ENCODE measurements around the gene KLF15. TPM values are rescaled to one million over a fixed set of nuclear protein-coding genes. Genes with fewer than 3 reads are reported as not detected.

The KLF15 gene
- total RNA-seq, 3 donors from 2014 or later (not counting 1 experiment from before 2014, with no cell fraction given) = 0.23 to 0.38 (median 0.36) TPM

DNA sequence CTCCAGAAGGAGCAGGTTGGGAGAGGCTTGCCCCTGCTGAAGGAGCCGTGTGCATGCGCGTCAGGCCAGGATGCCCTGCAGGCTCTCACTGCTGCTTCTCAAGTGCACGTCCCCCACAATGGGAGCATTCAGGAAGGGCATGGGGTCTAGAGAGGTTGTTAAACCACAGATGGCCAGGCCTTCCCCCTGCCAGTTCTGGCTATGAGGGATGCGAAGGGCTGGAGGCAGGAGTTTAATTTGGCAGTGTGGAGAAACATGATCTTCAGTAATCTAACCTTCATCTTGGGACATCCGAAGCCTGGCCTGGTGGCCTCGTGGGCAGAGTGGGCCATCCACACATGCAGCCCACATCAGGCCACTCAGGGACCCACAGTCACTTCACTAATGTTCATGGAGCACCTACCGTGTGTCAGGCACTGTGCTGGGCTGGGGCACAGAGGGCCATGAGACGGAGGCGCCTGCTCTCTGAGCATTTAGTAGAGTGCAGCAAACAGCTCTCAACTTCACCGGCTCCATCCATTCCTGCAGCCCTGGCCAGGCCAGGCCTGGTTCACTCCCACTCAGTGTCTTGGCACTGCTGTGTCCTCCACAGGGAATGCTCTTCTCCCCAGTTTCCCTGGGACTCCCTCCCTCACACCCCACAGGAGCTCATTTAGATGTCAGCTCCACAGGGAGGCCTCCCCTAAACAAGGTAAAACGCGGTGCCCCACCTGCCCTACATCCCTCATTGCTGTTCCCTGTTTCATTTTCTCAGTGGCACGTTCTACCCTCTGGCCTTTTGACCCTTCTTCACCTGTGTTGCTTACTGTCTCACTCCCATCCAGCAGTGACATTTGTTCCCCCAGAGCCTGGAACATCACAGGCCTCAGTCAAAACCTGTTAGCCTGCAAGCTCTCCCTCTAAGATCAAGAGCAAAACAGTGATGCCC is 41.5 kb upstream of the KLF15 start:
- ATAC-seq = no peak
- no peaks in the 10 kb centered on the region for H3K4me1 ChIP-seq (ENCODE audit: control insufficient read depth, insufficient read depth, low read length)
- TF ChIP-seq, protein P1, sequence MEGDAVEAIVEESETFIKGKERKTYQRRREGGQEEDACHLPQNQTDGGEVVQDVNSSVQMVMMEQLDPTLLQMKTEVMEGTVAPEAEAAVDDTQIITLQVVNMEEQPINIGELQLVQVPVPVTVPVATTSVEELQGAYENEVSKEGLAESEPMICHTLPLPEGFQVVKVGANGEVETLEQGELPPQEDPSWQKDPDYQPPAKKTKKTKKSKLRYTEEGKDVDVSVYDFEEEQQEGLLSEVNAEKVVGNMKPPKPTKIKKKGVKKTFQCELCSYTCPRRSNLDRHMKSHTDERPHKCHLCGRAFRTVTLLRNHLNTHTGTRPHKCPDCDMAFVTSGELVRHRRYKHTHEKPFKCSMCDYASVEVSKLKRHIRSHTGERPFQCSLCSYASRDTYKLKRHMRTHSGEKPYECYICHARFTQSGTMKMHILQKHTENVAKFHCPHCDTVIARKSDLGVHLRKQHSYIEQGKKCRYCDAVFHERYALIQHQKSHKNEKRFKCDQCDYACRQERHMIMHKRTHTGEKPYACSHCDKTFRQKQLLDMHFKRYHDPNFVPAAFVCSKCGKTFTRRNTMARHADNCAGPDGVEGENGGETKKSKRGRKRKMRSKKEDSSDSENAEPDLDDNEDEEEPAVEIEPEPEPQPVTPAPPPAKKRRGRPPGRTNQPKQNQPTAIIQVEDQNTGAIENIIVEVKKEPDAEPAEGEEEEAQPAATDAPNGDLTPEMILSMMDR (IDR thresholded peaks at IDR 0.05) = no peak
- no peak overlapping the region for H3K4me3 ChIP-seq (ENCODE audit: low read length)
- DNase-seq = no peak
- Mint-ChIP-seq H3K4me3 (no peak overlapping the region), H3K27me3 (ENCODE audit: low read depth in 2 of 2) (peaks cover 14 to 21% of the 10 kb centered on the region in 2 donors), H3K4me1 (no peaks in the 10 kb centered on the region), H3K27ac (no peak overlapping the region), H3K9me3 (no peaks in the 10 kb centered on the region), H3K36me3 (no peaks in the 10 kb centered on the region)
- peaks cover 6% of the 10 kb centered on the region for H3K9me3 ChIP-seq (ENCODE audit: control insufficient read depth, insufficient read depth, low read length)
- intact Hi-C loops (cut with micrococcal nuclease) = no loop called here
- WGBS (ENCODE audit: insufficient coverage) = 89% methylated on average over 14 of the region's 14 CpGs
- no peaks in the 10 kb centered on the region for H3K27me3 ChIP-seq (ENCODE audit: control insufficient read depth, insufficient read depth, low read length)
- H3K36me3 ChIP-seq (ENCODE audit: control insufficient read depth, insufficient read depth, low read length) = no peaks in the 10 kb centered on the region
- H3K27ac ChIP-seq (ENCODE audit: low read length) = no peak overlapping the region

DNA sequence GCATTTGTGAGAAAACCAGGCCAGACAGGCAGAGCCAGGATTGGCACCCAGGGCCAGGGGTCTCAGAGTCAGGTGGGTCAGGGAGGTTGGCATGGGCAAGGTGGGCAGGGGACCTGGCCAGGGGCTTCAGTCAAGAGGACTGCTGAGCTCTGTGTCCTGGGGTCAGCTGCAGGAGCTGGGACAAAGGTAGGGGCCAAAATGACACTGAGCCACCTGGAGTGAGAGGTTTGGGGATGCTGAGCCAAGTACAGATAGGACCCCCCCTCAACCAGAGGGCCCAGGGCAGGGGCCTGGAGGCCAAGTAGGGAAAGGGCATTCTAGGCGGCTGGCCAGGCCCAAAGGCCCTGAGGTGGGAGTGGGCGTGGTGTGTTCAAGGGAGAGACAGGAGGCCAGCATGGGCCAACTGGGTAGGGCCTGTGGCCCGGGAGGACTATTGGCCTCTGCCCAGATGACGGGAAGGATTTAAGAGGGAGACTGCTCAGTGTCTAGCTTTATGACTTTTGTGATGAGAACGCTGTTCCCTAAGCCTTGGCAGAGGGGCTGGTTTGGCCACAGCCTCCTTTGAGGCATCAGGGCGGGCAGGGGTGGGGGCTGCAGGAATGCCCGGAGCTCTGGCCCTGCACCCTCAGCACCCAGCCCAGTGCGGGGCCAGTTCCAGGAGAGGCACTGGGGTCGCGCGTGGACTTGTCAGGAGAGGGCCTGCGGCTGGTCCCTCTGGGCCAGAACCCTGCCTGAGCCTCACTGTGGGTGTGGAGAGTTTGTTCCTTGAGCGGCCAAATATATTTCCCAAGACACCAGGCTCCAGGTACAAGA is 40.6 kb upstream of the KLF15 start:
- no peaks in the 10 kb centered on the region for H3K4me1 Mint-ChIP-seq
- H3K27ac Mint-ChIP-seq = no peak overlapping the region
- Histone ChIP-seq H3K27ac (ENCODE audit: low read length) (no peak overlapping the region), H3K27me3 (ENCODE audit: control insufficient read depth, insufficient read depth, low read length) (no peaks in the 10 kb centered on the region), H3K4me3 (ENCODE audit: low read length) (no peak overlapping the region), H3K36me3 (ENCODE audit: control insufficient read depth, insufficient read depth, low read length) (no peaks in the 10 kb centered on the region), H3K9me3 (ENCODE audit: control insufficient read depth, insufficient read depth, low read length) (peaks cover 6% of the 10 kb centered on the region), H3K4me1 (ENCODE audit: control insufficient read depth, insufficient read depth, low read length) (no peaks in the 10 kb centered on the region)
- no peaks in the 10 kb centered on the region for H3K36me3 Mint-ChIP-seq
- H3K4me3 Mint-ChIP-seq = no peak overlapping the region
- no peak for ATAC-seq
- WGBS (ENCODE audit: insufficient coverage) = 91% methylated on average over 13 of the region's 13 CpGs
- intact Hi-C loops (cut with micrococcal nuclease) = no loop called here
- H3K9me3 Mint-ChIP-seq = no peaks in the 10 kb centered on the region
- TF ChIP-seq, protein P1 (IDR thresholded peaks at IDR 0.05) = no peak
- DNase-seq = no peak
- H3K27me3 Mint-ChIP-seq (ENCODE audit: low read depth in 2 of 2) = peaks cover 22 to 26% of the 10 kb centered on the region in 2 donors

DNA sequence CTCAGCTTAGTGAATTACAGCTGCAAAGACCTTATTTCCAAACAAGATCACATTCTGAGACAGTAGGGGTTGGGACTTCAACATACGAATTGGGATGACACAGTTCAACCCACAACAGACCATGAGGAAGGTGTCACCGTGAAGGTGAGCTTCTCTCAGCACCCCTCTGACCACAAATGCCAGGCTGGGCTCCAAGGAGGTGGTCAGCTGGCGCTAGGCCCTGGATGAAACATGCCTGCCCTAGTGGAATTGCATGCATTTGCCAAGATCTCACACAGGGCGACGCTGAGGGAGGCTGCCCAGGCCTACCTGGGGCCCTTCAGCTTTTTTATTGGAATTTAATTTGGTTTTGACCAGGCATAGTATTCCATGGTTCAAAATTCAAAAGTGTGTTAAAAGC is 39.3 kb upstream of the KLF15 start:
- Mint-ChIP-seq H3K9me3 (no peaks in the 10 kb centered on the region), H3K4me1 (no peaks in the 10 kb centered on the region), H3K27ac (no peak overlapping the region), H3K4me3 (no peak overlapping the region), H3K36me3 (no peaks in the 10 kb centered on the region), H3K27me3 (ENCODE audit: low read depth in 2 of 2) (peaks cover 28 to 33% of the 10 kb centered on the region in 2 donors)
- intact Hi-C loops (cut with micrococcal nuclease) = no loop called here
- no peak overlapping the region for H3K4me3 ChIP-seq (ENCODE audit: low read length)
- H3K27me3 ChIP-seq (ENCODE audit: control insufficient read depth, insufficient read depth, low read length) = no peaks in the 10 kb centered on the region
- ATAC-seq = no peak
- H3K27ac ChIP-seq (ENCODE audit: low read length) = no peak overlapping the region
- H3K36me3 ChIP-seq (ENCODE audit: control insufficient read depth, insufficient read depth, low read length) = no peaks in the 10 kb centered on the region
- TF ChIP-seq, protein P1 (IDR thresholded peaks at IDR 0.05) = no peak
- H3K9me3 ChIP-seq (ENCODE audit: control insufficient read depth, insufficient read depth, low read length) = peaks cover 6% of the 10 kb centered on the region
- DNase-seq = no peak
- 84% methylated on average over 5 of the region's 5 CpGs for WGBS (ENCODE audit: insufficient coverage)
- no peaks in the 10 kb centered on the region for H3K4me1 ChIP-seq (ENCODE audit: control insufficient read depth, insufficient read depth, low read length)
